GM21619 (cell line): ENCODE data around the gene DNLZ.
"Not testable (repeated sequence)": the region's sequence is repeated elsewhere in the genome, so short reads cannot be mapped to it uniquely, and the experiment has no call there.

Source experiments
- ATAC-seq: cut with Tn5 transposase; IDR thresholded peaks from one replicate; pipeline ENCODE4 v1.9.1; 2021; ENCODE audit not compliant: unreplicated experiment

Gene DNLZ

GRCh38 chr9:136320972-136321371, 42.6 kb downstream of the DNLZ start:
- ATAC-seq, result not testable (repeated sequence)

- ATAC-seq, result not testable (repeated sequence)
Measured at GRCh38 chr9:136319955-136320354, 43.6 kb downstream of the DNLZ start.

GRCh38 chr9:136319244-136319643, 44.3 kb downstream of the DNLZ start:
- ATAC-seq, result not testable (repeated sequence)

GRCh38 chr9:136318776-136319241, 44.7 kb downstream of the DNLZ start:
- no peak for ATAC-seq

- no peak for ATAC-seq
Measured at GRCh38 chr9:136318111-136318775, 45.3 kb downstream of the DNLZ start.

- no peak for ATAC-seq
Measured at GRCh38 chr9:136317695-136318094, 45.8 kb downstream of the DNLZ start.

- ATAC-seq, result no peak
Measured at GRCh38 chr9:136316896-136317676, 46.5 kb downstream of the DNLZ start.

- ATAC-seq, result no peak
Measured at GRCh38 chr9:136316271-136316751, 47.2 kb downstream of the DNLZ start.

- ATAC-seq, result no peak
Measured at GRCh38 chr9:136314944-136315343, 48.6 kb downstream of the DNLZ start.

- no peak for ATAC-seq
Measured at GRCh38 chr9:136314056-136314416, 49.5 kb downstream of the DNLZ start.

GRCh38 chr9:136313111-136314055, 50.2 kb downstream of the DNLZ start:
- ATAC-seq, result no peak

GRCh38 chr9:136312436-136312835, 51.1 kb downstream of the DNLZ start:
- ATAC-seq, result no peak

GRCh38 chr9:136312009-136312375, 51.6 kb downstream of the DNLZ start:
- no peak for ATAC-seq

GRCh38 chr9:136311051-136312008, 52.2 kb downstream of the DNLZ start:
- no peak for ATAC-seq

- no peak for ATAC-seq
Measured at GRCh38 chr9:136310273-136311030, 53.1 kb downstream of the DNLZ start.

GRCh38 chr9:136309806-136310220, 53.7 kb downstream of the DNLZ start:
- no peak for ATAC-seq
